GM18520 (cell line): ENCODE results near the gene REXO5.
"Not testable (repeated sequence)": the region's sequence is repeated elsewhere in the genome, so short reads cannot be mapped to it uniquely, and the experiment has no call there.

Experiments
- ATAC-seq: cut with Tn5 transposase; IDR thresholded peaks from one replicate; pipeline ENCODE4 v1.9.1; 2021; ENCODE audit not compliant: unreplicated experiment

The REXO5 gene

GRCh38 chr16:20806168-20807050, at the start of gene REXO5, which contains the start of gene ERI2:
Gene REXO5, plus strand, starts transcription at chr16:20806527. Its CDS starts 427 bp downstream, at chr16:20806954.
Gene ERI2, minus strand, starts transcription at chr16:20806472. Its CDS starts 42 bp downstream, at chr16:20806430.
- peak; percentile 66 for ATAC-seq

DNA sequence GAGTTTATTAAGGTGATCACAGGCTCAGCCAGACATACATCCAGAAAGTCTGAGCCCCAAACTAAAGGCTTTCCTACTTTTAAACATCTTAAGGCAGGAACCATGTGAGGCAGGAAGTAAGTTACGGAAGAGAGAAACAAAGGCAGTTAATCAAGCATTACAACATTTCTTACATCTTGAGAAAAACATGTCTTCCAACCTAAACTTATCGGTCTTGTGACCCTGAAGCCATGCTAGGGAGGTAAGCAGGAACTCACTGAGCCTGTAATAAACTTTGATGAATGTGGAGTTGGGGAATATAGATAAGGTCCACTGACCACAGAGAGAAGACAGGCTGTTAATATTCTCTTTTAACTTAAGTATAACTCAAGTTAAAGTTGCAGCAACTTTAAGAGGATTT, 46.0 kb upstream of the REXO5 start:
- no peak for ATAC-seq

DNA sequence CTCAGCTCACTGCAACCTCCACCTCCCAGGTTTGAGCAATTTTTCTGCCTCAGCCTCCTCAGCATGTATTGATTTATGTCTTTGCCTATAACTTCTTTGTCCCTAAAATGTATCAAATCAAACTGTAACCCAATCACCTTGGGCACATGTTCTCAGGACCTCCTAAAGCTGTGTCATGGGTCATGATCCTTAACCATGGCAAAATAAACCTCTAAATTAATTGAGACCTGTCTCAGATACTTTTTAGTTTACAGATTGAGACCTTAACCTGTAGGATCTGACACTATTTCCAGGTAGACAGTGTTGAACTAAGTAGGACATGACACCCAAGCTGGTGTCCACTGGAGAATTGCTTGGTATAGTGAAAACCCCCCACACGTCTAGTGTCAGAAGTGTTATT, 45.2 kb upstream of the REXO5 start:
- no peak for ATAC-seq

- ATAC-seq = no peak
Measured at GRCh38 chr16:20762404-20763123, 43.8 kb upstream of the REXO5 start.

DNA sequence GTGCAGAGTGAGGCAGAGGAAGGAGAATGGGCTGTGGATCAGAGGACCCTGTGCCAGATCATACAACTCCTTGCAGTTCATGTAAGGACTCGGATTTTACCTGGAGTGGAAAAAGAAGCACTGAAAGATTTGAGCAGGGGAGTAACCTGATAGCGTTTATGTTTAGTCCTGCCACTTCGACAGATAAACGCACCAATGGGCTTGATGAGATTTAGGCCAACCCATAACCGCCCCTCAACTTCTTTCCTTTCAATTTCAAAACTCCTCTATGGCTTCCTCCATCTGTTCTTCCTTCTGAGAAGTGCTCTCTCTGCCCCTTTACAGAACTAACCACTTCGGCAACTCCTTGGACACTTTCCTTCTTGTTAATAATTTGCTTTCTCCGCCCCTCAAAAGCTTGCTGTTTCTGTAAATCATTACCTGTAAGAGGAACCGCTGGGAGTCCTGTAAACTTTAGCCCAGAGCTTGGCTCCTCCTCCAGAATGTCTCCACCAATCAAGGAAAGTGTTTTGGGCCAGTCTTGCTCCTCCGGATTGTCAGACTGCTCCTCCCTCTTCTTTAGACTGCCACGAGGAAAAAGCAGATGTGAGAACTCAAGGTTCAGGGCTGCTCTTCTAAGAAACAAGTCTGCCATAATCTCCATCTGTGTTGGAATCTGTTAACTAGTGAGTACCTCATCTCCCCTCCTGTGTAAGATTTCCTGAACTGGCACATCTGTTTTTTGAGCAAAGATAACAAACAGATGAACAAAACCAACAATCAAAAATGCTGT, 42.7 kb upstream of the REXO5 start, which contains the start of gene ACSM3:
TSS of gene ACSM3 (plus strand) at position 554 of the 772 bp plus-strand sequence. CDS start 6,021 bp downstream, outside the sequence.
- peak; percentile 94 for ATAC-seq

DNA sequence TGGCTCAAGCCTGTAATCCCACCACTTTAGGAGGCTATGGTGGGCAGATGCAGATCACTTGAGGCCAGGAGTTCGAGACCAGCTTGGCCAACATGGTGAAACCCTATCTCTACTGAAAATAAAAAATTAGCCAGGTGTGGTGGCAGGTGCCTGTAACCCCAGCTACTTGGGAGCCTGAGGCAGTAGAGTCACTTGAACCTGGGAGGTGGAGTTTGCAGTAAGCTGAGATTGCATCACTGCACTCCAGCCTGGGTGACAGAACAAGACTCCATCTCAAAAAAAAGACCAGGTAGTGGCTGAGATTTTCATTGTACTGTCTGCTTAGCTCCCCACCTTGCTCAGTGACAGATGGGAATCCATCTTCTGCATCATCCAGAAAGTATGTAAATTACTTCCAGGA, 41.9 kb upstream of the REXO5 start:
- ATAC-seq = not testable (repeated sequence)

GRCh38 chr16:20765732-20766131, 40.6 kb upstream of the REXO5 start:
- ATAC-seq = no peak

DNA sequence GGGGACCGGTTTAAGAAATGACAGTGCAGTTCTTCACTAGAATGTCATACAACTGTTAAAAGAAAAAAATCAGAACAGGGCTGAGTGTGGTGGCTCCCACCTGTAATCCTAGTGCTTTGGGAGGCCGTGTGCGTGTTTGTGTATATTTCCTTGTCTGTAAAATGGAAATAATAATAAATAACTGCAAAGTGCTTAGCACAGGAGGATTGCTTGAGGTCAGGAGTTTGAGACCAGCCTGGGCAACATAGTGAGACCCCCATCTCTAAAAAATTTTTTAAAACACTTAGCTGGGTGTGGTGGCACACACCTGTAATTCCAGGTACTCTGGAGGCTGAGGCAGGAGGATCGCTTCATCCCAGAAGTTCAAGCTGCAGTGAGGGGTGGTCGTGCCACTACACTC, 40.0 kb upstream of the REXO5 start:
- ATAC-seq = no peak

- no peak for ATAC-seq
Measured at GRCh38 chr16:20767577-20767976, 38.8 kb upstream of the REXO5 start.

- ATAC-seq = no peak
Measured at GRCh38 chr16:20768121-20768520, 38.2 kb upstream of the REXO5 start.

GRCh38 chr16:20768818-20769217, 37.5 kb upstream of the REXO5 start:
- no peak for ATAC-seq

DNA sequence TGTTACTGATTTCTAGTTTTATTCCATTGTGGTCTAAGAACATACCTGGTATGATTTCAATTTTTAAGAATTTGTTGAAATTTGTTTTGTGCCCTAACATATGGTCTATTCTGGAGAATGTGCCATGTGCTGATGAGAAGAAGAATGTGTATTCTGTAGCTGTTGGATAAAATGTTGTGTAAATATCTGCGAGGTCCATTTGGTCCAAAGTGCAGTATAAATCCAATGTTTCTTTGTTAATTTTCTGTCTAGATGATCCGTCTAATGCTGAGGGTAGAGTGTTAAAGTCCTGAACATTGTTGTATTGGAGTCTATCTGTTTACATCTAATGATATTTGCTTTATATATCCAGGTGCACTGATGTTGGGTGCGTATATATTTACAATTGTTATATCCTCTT, 32.6 kb upstream of the REXO5 start:
- no peak for ATAC-seq

DNA sequence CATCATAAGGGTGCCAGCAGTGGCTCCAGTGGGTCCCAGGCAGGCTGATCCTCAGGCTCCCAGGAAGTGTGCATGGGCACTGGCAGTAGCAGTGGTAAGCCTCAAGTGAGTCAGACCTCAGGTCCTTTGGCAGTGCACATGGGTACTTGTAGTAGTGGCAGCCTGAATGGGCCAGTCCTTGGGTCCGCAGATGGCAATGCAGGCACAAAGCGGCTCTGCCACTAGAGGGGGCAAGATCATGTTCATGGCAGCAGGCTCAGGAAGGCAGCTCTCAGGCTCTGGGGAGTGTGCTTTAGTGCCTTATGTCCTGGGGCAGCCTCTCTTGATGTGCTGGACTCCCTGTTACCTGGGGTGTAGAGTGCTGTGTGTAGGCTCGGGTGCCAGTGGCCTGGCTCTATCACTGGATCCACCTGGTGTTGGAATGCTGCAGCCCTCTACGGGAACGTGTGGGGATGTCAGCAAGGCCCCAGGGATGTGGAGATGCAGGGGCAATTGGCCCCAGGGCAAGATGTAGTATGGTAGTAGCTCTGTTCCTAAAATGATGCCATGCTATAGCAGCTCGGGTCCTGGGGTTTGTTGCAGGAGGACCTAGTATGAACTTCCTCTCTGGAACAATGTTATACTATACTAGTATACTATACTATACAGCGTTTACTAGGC, 31.5 kb upstream of the REXO5 start:
- ATAC-seq = no peak

- no peak for ATAC-seq
Measured at GRCh38 chr16:20781697-20782096, 24.6 kb upstream of the REXO5 start.

DNA sequence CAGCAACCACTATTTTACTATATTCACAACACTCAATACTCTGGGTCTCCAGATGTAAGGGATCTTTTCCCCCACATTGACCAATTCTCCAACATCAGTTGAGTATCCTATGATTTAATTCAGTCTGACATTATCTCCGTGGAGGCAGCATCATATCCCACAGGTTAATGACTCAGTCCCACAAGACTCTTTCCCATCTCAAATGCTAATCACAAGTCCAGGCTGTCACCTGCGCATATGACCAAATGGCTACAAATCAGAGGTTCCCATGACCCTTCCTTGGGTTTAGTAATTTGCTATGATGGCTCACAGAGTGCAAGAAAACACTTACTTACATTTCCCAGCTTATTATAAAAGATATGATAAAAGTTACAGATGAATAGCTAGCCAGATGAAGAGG, 23.9 kb upstream of the REXO5 start:
- no peak for ATAC-seq

GRCh38 chr16:20784204-20784603, 22.1 kb upstream of the REXO5 start:
- ATAC-seq = no peak

DNA sequence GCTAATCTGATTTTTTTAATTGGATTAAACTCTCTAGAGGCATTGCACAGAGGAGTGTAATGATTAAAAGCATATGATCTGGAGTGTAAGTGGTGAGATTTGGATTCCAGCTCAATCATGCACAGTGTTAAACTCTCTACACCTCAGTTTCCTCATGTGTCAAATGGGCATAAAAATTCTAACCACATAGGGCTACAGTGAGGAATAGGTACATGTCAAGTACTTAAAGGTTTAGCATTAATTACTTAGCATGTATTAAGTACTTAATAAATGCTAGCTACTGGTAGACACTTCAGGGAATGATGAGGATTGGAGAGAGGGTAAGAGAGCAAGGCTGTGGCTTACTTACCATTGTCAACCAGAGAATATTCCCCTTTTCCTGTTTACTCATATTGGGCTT, 17.2 kb upstream of the REXO5 start:
- no peak for ATAC-seq

DNA sequence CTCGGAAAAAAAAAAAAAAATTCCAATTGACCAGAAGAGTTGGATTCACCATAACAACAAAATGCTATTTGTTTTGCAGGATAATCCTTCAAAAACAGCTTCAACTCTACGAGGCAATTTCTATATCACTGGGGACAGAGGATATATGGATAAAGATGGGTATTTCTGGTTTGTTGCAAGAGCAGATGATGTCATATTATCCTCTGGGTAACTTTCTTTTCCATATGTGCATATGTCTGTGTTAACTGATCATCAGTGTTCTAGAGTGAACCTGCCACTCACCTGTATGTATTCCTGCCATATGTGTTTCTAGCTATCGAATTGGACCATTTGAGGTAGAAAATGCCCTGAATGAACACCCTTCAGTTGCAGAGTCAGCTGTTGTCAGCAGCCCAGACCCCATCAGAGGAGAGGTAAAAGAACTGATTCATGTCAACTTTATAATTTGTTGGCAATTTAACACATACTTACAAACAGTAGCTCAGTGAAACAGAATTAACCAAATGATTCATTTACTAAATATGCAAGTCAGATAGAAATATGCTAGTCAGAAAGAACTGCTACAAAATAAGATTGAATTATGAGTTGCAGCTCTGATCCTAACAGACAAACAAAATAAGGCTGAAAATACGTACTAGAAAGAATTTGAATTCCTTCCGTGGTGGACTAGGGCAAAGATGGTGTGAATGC, 14.3 kb upstream of the REXO5 start:
- no peak for ATAC-seq

DNA sequence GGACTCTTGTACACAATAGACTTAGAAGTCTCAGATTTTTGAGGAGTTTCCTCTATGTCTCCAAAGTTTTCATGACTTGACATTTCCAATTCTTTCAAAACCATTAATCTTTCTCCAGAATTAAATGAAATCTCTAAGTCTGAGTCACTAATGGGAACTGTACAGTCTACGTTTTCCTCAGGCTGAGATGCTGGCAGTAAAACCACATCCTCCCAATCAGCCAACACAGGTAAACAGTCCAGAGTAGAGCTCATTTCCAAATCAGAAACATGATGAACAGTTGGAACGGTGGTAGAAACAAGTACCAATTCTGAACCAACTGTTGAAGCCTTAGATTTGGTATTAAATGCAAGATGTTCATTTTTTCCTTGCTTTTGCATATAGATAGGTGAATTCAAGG, 8.0 kb upstream of the REXO5 start:
- ATAC-seq = no peak

- ATAC-seq = no peak
Measured at GRCh38 chr16:20799599-20799998, 6.7 kb upstream of the REXO5 start.
